Smooth muscle cell (in vitro differentiated cells): ENCODE data around the gene CAMK2A. TPM values are rescaled to one million over a fixed set of nuclear protein-coding genes. Genes with fewer than 3 reads are reported as not detected.

Source experiments
- DNase-seq: peaks from one replicate; lab custom pipeline; 2025; ENCODE audit not compliant: unreplicated experiment; lab: John Stamatoyannopoulos, UW
- H2AFZ ChIP-seq: fragments of 200-600 bp; sonication (generic); 2 replicates; pipeline ENCODE4 v1.6.0; 2016; ENCODE audit warnings: antibody characterized with exemption, low read depth, mild to moderate bottlenecking
- H3F3A ChIP-seq: fragments of 200-600 bp; sonication (generic); 2 replicates; pipeline ENCODE4 v1.6.0; 2017; ENCODE audit warnings: antibody characterized with exemption, low read depth
- H3K27ac ChIP-seq: fragments of 200-600 bp; sonication (generic); 2 replicates; pipeline ENCODE4 v1.5.1; 2016; ENCODE audit warnings: low read depth, mild to moderate bottlenecking
- H3K27me3 ChIP-seq: fragments of 200-600 bp; sonication (generic); 2 replicates; pipeline ENCODE4 v1.6.1; 2016; ENCODE audit warnings: low read depth, mild to moderate bottlenecking
- H3K36me3 ChIP-seq: fragments of 200-600 bp; sonication (generic); 2 replicates; pipeline ENCODE4 v1.5.1; 2016; ENCODE audit warnings: low read depth
- H3K4me1 ChIP-seq: fragments of 200-600 bp; sonication (generic); 2 replicates; pipeline ENCODE4 v1.5.1; 2016; ENCODE audit warnings: low read depth
- H3K4me2 ChIP-seq: fragments of 200-600 bp; sonication (generic); 2 replicates; pipeline ENCODE4 v1.6.0; 2016; ENCODE audit warnings: mild to moderate bottlenecking
- H3K4me3 ChIP-seq: fragments of 200-600 bp; sonication (generic); 2 replicates; pipeline ENCODE4 v1.5.1; 2016; ENCODE audit warnings: mild to moderate bottlenecking
- H3K79me2 ChIP-seq: fragments of 200-600 bp; sonication (generic); 2 replicates; pipeline ENCODE4 v1.6.0; 2016; ENCODE audit warnings: low read depth, mild to moderate bottlenecking
- H3K9ac ChIP-seq: fragments of 200-600 bp; sonication (generic); 2 replicates; pipeline ENCODE4 v1.6.0; 2016; ENCODE audit warnings: low read depth
- H3K9me3 ChIP-seq: fragments of 200-600 bp; sonication (generic); replicated peaks from 2 replicates; pipeline ENCODE4 v1.5.1; 2016; ENCODE audit warnings: low read depth
- H4K20me1 ChIP-seq: fragments of 200-600 bp; sonication (generic); 2 replicates; pipeline ENCODE4 v1.6.0; 2016; ENCODE audit warnings: low read depth
- CTCF ChIP-seq: fragments of 200-600 bp; sonication (generic); IDR thresholded peaks from 2 replicates; pipeline ENCODE4 v1.5.1; 2017; ENCODE audit warnings: borderline replicate concordance, mild to moderate bottlenecking, antibody characterized with exemption; ENCODE audit not compliant: insufficient read depth, poor library complexity, severe bottlenecking
- WGBS: methylation state at CpG from one replicate; pipeline ENCODE4 v1.1.7; 2016; ENCODE audit warnings: low lambda C conversion rate; 5-methylcytosine and 5-hydroxymethylcytosine counted together
- polyA plus RNA-seq: library from polyadenylated mRNA; unstranded; fragments of >200 nt; fragmentation: Nextera tagmentation; extraction: Ambion mirVana; gene quantifications from 2 replicates; pipeline ENCODE4 v1.2.1, GENCODE V29; 2016
- total RNA-seq: library from RNA; depleted of rRNA; stranded (reverse); fragments of >200 nt; gene quantifications from 2 replicates; pipeline ENCODE4 v1.2.3, GENCODE V29; 2014

The CAMK2A gene
- total and polyA plus RNA-seq, 2 experiments from 2014 or later, result 0.83 to 1.6 TPM

DNA sequence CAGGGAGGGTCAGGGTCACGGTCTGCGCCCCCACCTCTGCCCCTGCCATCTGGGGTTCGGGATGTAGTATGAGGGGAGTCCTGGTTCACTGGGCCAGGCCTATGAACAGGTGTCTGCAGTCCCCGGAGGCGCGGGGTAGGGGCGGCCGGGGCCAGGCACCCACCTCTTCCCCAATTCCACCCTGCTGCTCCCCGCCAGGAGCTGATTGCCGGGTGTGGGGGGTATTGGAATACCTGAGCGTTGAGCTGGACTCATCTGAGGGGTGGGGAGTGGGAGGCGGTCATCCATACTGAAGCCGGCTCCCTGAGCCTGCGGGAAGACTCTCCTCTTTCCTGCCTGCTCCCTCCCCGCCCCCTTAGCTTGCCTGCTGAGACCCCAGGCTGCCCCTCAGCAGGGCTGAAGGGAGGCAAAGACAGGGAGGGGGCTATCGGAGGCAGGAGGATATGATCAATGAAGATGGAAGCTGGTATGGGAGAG, 99.0 kb downstream of the CAMK2A start:
- Histone ChIP-seq H2AFZ (no peak overlapping the region), H3K4me2 (peak overlapping the region; percentile 80), H3K36me3 (no peaks in the 10 kb centered on the region), H3K4me1 (peaks cover 7% of the 10 kb centered on the region), H3K4me3 (no peak overlapping the region), H4K20me1 (no peaks in the 10 kb centered on the region), H3K27ac (no peak overlapping the region), H3F3A (no peaks in the 10 kb centered on the region), H3K9ac (no peak overlapping the region), H3K27me3 (peaks cover 44% of the 10 kb centered on the region), H3K79me2 (no peaks in the 10 kb centered on the region), H3K9me3 (no peaks in the 10 kb centered on the region)
- 28% methylated on average over 16 of the region's 16 CpGs for WGBS
- no peak for TF ChIP-seq CTCF
- DNase-seq, result no peak

DNA sequence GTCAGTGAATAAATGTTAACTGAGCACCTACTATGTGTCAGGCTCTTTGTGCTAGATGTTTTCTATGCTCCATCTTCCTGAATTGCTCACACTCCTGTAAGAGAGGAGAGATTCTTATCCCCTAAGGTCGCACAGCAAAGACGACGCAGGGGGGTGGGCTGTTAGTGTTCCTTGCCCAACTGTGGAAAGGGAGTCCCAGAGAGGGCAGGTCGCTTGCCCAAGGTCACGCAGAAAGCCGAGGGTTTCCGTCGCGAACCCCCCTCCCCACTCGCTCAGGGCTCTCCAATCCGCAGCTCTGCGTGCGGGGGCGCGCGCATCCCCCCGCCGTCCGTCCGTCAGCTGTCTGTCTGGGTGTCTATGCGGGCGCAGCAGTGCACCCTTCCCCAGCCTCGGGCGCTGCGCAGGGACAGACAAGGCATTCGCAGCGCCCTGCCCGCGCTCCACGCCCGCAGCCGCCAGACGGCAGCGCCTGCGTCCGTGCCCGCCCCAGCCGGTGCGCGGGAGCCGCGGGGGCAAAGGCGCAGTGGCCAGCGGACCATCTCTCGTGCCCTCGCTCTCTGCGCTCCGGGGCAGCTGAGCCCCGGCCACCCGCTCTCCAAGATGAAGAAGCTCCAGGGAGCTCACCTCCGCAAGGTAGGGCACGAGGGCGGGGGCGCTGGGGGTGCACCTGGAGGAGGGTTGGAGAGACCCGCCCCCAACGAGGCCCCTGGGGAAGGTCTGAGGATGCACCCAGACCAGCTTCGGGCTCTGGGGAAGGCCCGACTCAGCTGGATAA, 99.7 kb downstream of the CAMK2A start, which contains the start of gene SLC6A7:
Gene SLC6A7 (plus strand): TSS at position 335 of the 775 bp plus-strand sequence. CDS start 266 bp downstream, at position 601.
- no peak for DNase-seq
- H3K9ac ChIP-seq, result no peak within 1 kb of the TSS
- peak within 1 kb of the TSS; percentile 32 for H3K4me3 ChIP-seq
- peaks cover 44% of the 10 kb centered on the region for H3K27me3 ChIP-seq
- H3K27ac ChIP-seq, result no peak within 1 kb of the TSS
- 6% methylated on average over 52 of the region's 58 CpGs for whole genome bisulfite sequencing
- H3K9me3 ChIP-seq, result no peaks in the 10 kb centered on the region
- H3F3A ChIP-seq, result no peaks in the 10 kb centered on the region
- no peak within 1 kb of the TSS for H2AFZ ChIP-seq
- H3K4me2 ChIP-seq, result peak within 1 kb of the TSS; percentile 80
- no peaks in the 10 kb centered on the region for H3K79me2 ChIP-seq
- peaks cover 7% of the 10 kb centered on the region for H3K4me1 ChIP-seq
- H3K36me3 ChIP-seq, result no peaks in the 10 kb centered on the region
- H4K20me1 ChIP-seq, result no peaks in the 10 kb centered on the region
- no peak for TF ChIP-seq CTCF

DNA sequence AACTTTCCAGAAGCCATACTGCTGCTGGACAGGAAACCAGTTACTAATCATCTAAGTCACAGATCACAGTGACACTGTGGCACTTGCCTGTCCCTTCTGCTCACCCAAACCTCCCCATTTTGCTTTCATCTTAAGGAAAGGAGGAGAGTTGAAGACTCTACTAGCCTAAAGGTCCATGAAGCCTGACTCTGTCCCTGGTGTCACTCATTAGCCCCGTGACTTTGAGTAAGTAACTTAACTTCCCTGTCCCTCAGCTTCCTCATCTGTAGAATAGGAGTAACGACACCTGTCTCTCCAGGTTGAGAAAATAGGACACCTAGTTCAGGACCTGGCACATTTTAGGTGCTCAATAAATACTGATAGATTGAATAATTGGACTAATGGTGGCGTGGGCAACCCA, 100.2 kb downstream of the CAMK2A start:
- H3K4me1 ChIP-seq, result peaks cover 7% of the 10 kb centered on the region
- H3K36me3 ChIP-seq, result no peaks in the 10 kb centered on the region
- no peak overlapping the region for H3K27ac ChIP-seq
- H3F3A ChIP-seq, result no peaks in the 10 kb centered on the region
- no peaks in the 10 kb centered on the region for H3K9me3 ChIP-seq
- H4K20me1 ChIP-seq, result no peaks in the 10 kb centered on the region
- no peak for DNase-seq
- H2AFZ ChIP-seq, result no peak overlapping the region
- TF ChIP-seq CTCF, result no peak
- no peak overlapping the region for H3K4me3 ChIP-seq
- 77% methylated on average over 3 of the region's 3 CpGs for WGBS
- H3K4me2 ChIP-seq, result no peak overlapping the region
- H3K79me2 ChIP-seq, result no peaks in the 10 kb centered on the region
- H3K27me3 ChIP-seq, result peaks cover 44% of the 10 kb centered on the region
- H3K9ac ChIP-seq, result no peak overlapping the region
